H9 (cell line): ENCODE results near the gene SDR42E2. TPM values are rescaled to one million over a fixed set of nuclear protein-coding genes. Genes with fewer than 3 reads are reported as not detected.

ENCODE experiments used
- DNase-seq: peaks from one replicate; pipeline ENCODE4 v3.0.0-alpha.2; 2017
- H2AFZ ChIP-seq: one replicate; pipeline ENCODE4 v1.6.1; 2013; ENCODE audit warnings: mild to moderate bottlenecking, low read length, control low read depth, moderate library complexity
- H2AK5ac ChIP-seq: 2 replicates; pipeline ENCODE4 v1.6.1; 2013; ENCODE audit warnings: low read length, control low read depth, mixed read lengths; ENCODE audit not compliant: insufficient read length
- H2BK120ac ChIP-seq: one replicate; pipeline ENCODE4 v1.6.1; 2013; ENCODE audit warnings: low read depth, mild to moderate bottlenecking, low read length, control low read depth, inconsistent platforms; ENCODE audit not compliant: poor library complexity, severe bottlenecking
- H2BK12ac ChIP-seq: 2 replicates; pipeline ENCODE4 v1.6.1; 2013; ENCODE audit warnings: low read length, control low read depth, mixed read lengths, low read depth; ENCODE audit not compliant: insufficient read length
- H2BK15ac ChIP-seq: 2 replicates; pipeline ENCODE4 v1.6.1; 2013; ENCODE audit warnings: low read depth, low read length, control low read depth
- H2BK20ac ChIP-seq: one replicate; pipeline ENCODE4 v1.6.1; 2013; ENCODE audit warnings: low read depth, mild to moderate bottlenecking, low read length, control low read depth, inconsistent platforms; ENCODE audit not compliant: poor library complexity, severe bottlenecking
- H2BK5ac ChIP-seq: 2 replicates; pipeline ENCODE4 v1.6.1; 2013; ENCODE audit warnings: low read length, control low read depth, mixed read lengths; ENCODE audit not compliant: insufficient read length
- H3K14ac ChIP-seq: 2 replicates; pipeline ENCODE4 v1.6.1; 2013; ENCODE audit warnings: low read length, control low read depth; ENCODE audit not compliant: insufficient read depth
- H3K18ac ChIP-seq: 2 replicates; pipeline ENCODE4 v1.6.1; 2013; ENCODE audit warnings: low read depth, mild to moderate bottlenecking, mixed read lengths, low read length, control low read depth; ENCODE audit not compliant: insufficient read length
- H3K23ac ChIP-seq: 2 replicates; pipeline ENCODE4 v1.6.1; 2013; ENCODE audit warnings: low read length, control low read depth, mixed read lengths, low read depth; ENCODE audit not compliant: insufficient read length
- H3K23me2 ChIP-seq: 2 replicates; pipeline ENCODE4 v1.6.1; 2013; ENCODE audit warnings: low read depth, mild to moderate bottlenecking, mixed read lengths, low read length, control low read depth; ENCODE audit not compliant: insufficient read length, poor library complexity, severe bottlenecking
- H3K27ac ChIP-seq: 2 replicates; pipeline ENCODE4 v1.5.1; 2013; ENCODE audit warnings: low read length, control low read depth, mixed read lengths, low read depth; ENCODE audit not compliant: insufficient read length
- H3K27me3 ChIP-seq: 2 replicates; pipeline ENCODE4 v1.6.1; 2013; ENCODE audit warnings: low read length, control low read depth, inconsistent platforms; ENCODE audit not compliant: insufficient read depth
- H3K4ac ChIP-seq: 2 replicates; pipeline ENCODE4 v1.6.1; 2013; ENCODE audit warnings: low read depth, mild to moderate bottlenecking, control low read depth, inconsistent platforms, low read length, moderate library complexity
- H3K4me1 ChIP-seq: 2 replicates; pipeline ENCODE4 v1.6.1; 2013; ENCODE audit warnings: low read length, control low read depth, inconsistent platforms; ENCODE audit not compliant: insufficient read depth
- H3K4me2 ChIP-seq: 2 replicates; pipeline ENCODE4 v1.6.1; 2013; ENCODE audit warnings: low read length, control low read depth, mixed read lengths; ENCODE audit not compliant: insufficient read length, insufficient read depth
- H3K56ac ChIP-seq: 2 replicates; pipeline ENCODE4 v1.6.1; 2013; ENCODE audit warnings: low read depth, mild to moderate bottlenecking, mixed read lengths, low read length, control low read depth; ENCODE audit not compliant: insufficient read length
- H3K79me1 ChIP-seq: 2 replicates; pipeline ENCODE4 v1.6.1; 2013; ENCODE audit warnings: low read depth, mild to moderate bottlenecking, moderate library complexity, low read length, control low read depth, inconsistent platforms; ENCODE audit not compliant: insufficient read depth, poor library complexity, severe bottlenecking
- H3K79me2 ChIP-seq: 2 replicates; pipeline ENCODE4 v1.6.1; 2013; ENCODE audit warnings: low read length, control low read depth, inconsistent platforms; ENCODE audit not compliant: insufficient read depth
- H3K9ac ChIP-seq: 2 replicates; pipeline ENCODE4 v1.6.1; 2013; ENCODE audit warnings: low read length, control low read depth, mixed read lengths; ENCODE audit not compliant: insufficient read length; ENCODE audit errors: extremely low read depth
- H3K9me3 ChIP-seq: one replicate; pipeline ENCODE4 v1.6.1; 2013; ENCODE audit warnings: low read depth, low read length, inconsistent platforms; ENCODE audit not compliant: control insufficient read depth
- H3T11ph ChIP-seq: one replicate; pipeline ENCODE4 v1.6.1; 2013; ENCODE audit warnings: mild to moderate bottlenecking, low read length, control low read depth, inconsistent platforms
- H4K20me1 ChIP-seq: one replicate; pipeline ENCODE4 v1.6.1; 2013; ENCODE audit not compliant: control insufficient read depth, insufficient read length, insufficient read depth
- H4K5ac ChIP-seq: 2 replicates; pipeline ENCODE4 v1.6.1; 2013; ENCODE audit warnings: low read depth, mild to moderate bottlenecking, mixed read lengths, low read length, control low read depth; ENCODE audit not compliant: insufficient read length
- H4K8ac ChIP-seq: replicated peaks from 2 replicates; pipeline ENCODE4 v1.6.1; 2013; ENCODE audit warnings: low read length, control low read depth, mixed read lengths, low read depth; ENCODE audit not compliant: insufficient read length
- H4K91ac ChIP-seq: 2 replicates; pipeline ENCODE4 v1.6.1; 2013; ENCODE audit warnings: low read depth, mild to moderate bottlenecking, moderate library complexity, mixed read lengths, low read length, control low read depth; ENCODE audit not compliant: insufficient read length
- H3K27ac Mint-ChIP-seq, 3 experiments: 2 replicates in 2 of 3; 3 replicates in 1 of 3; pipeline ENCODE4 v1.8.0; 2020 to 2021; ENCODE audit warnings: mixed read lengths in 3 of 3, mild to moderate bottlenecking in 1 of 3, moderate library complexity in 1 of 3
- H3K27me3 Mint-ChIP-seq: 2 replicates; pipeline ENCODE4 v1.8.0; 2021; ENCODE audit warnings: low read depth, mild to moderate bottlenecking, moderate library complexity, mixed read lengths
- H3K36me3 Mint-ChIP-seq, 3 experiments: 2 replicates in 2 of 3; 3 replicates in 1 of 3; pipeline ENCODE4 v1.8.0; 2020 to 2021; ENCODE audit warnings: low read depth in 3 of 3, mixed read lengths in 3 of 3; ENCODE audit not compliant: insufficient read depth in 1 of 3
- H3K4me1 Mint-ChIP-seq, 2 experiments: 2 replicates each; pipeline ENCODE4 v1.8.0; 2020; ENCODE audit warnings: mixed read lengths in 2 of 2
- H3K4me3 Mint-ChIP-seq, 2 experiments: 2 replicates in 1 of 2; 3 replicates in 1 of 2; pipeline ENCODE4 v1.8.0; 2020 to 2021; ENCODE audit warnings: mild to moderate bottlenecking in 2 of 2, mixed read lengths in 2 of 2, moderate library complexity in 1 of 2
- H3K9me3 Mint-ChIP-seq, 2 experiments: 2 replicates in 1 of 2; 3 replicates in 1 of 2; pipeline ENCODE4 v1.8.0; 2020; ENCODE audit warnings: mild to moderate bottlenecking in 2 of 2, mixed read lengths in 2 of 2, moderate library complexity in 1 of 2
- CTCF ChIP-seq: fragments of 200-600 bp; sonication (generic); conservative IDR thresholded peaks from 3 replicates; pipeline ENCODE4 v1.8.0; 2021; ENCODE audit warnings: antibody characterized with exemption, mild to moderate bottlenecking
- WGBS: extraction: QIAGEN DNeasy Blood & Tissue Kit; methylation state at CpG from one replicate; pipeline ENCODE4 v1.1.7; 2013; ENCODE audit warnings: missing lambda C conversion rate, low lambda C conversion rate, mixed read lengths; ENCODE audit not compliant: insufficient read length; ENCODE audit errors: extremely low coverage; 5-methylcytosine and 5-hydroxymethylcytosine counted together
- total RNA-seq: library from RNA; stranded (reverse); gene quantifications from 2 replicates; pipeline ENCODE4 v1.2.1, GENCODE V29; 2021

SDR42E2 gene
- total RNA-seq, 1 experiment from 2014 or later: 0.09 TPM

- Histone ChIP-seq H2BK120ac (no peak overlapping the region), H3K23me2 (peaks cover 12% of the 10 kb centered on the region), H2BK15ac (no peak overlapping the region), H3K23ac (no peak overlapping the region), H2AFZ (no peak overlapping the region), H4K91ac (no peak overlapping the region), H4K8ac (no peak overlapping the region), H2BK5ac (no peak overlapping the region), H2AK5ac (no peak overlapping the region), H3K4me1 (no peaks in the 10 kb centered on the region; the same call in 1 of the 2 replicates), H4K5ac (no peak overlapping the region), H3K79me2 (no peaks in the 10 kb centered on the region), H3K18ac (no peak overlapping the region), H3K4me2 (peak overlapping the region; percentile 73), H2BK12ac (no peak overlapping the region), H3K56ac (no peak overlapping the region), H3K14ac (no peak overlapping the region), H3K79me1 (no peaks in the 10 kb centered on the region), H3K9ac (peak overlapping the region; percentile 27), H3K27me3 (no peaks in the 10 kb centered on the region), H3K27ac (no peak overlapping the region), H4K20me1 (no peaks in the 10 kb centered on the region), H3K9me3 (no peaks in the 10 kb centered on the region), H3K4ac (no peak overlapping the region), H3T11ph (no peak overlapping the region), H2BK20ac (no peak overlapping the region)
- no peak for TF ChIP-seq CTCF
- no peaks in the 10 kb centered on the region for H3K9me3 Mint-ChIP-seq
- peaks cover 13% of the 10 kb centered on the region for H3K27me3 Mint-ChIP-seq
- peaks cover 28 to 36% of the 10 kb centered on the region in 2 experiments for H3K4me1 Mint-ChIP-seq
- H3K36me3 Mint-ChIP-seq: no peaks in the 10 kb centered on the region
- peak overlapping the region; percentile 84 to 92 for H3K4me3 Mint-ChIP-seq
- no CpG with 5 or more reads among the region's 18 CpGs for WGBS
- peak; percentile 48 for DNase-seq
- H3K27ac Mint-ChIP-seq: peak overlapping the region in 1 of 3 experiments; percentile 77; a peak in 2 of 7 replicates
Observed at GRCh38 chr16:22189473-22190080, 27.3 kb downstream of the SDR42E2 start.
